HepG2 (cell line): Measurements from ENCODE around the gene ROBO2.

Experiments used
- POLR2A ChIP-seq, 2 experiments: IDR thresholded peaks; 2 replicates each; pipeline ENCODE4 v1.6.1; 2011; ENCODE audit warnings: low read depth in 2 of 2, low read length in 2 of 2, mild to moderate bottlenecking in 1 of 2, moderate library complexity in 1 of 2; ENCODE audit not compliant: insufficient read depth in 1 of 2
- ZNF550 ChIP-seq: sonication (generic); formaldehyde crosslinking; IDR thresholded peaks from 2 replicates; pipeline ENCODE4 v1.4.0; 2020; ENCODE audit warnings: mild to moderate bottlenecking, missing genetic modification reagents, borderline replicate concordance
- TF ChIP-seq, protein P1 (sequence below): fragments of 450-650 bp; IDR thresholded peaks from 2 replicates; pipeline ENCODE4 v1.6.1; 2017; ENCODE audit warnings: mild to moderate bottlenecking

- TF ChIP-seq POLR2A (IDR thresholded peaks at IDR 0.05; ENCODE audit: insufficient read depth in 1 of 2, low read depth in 2 of 2, low read length in 2 of 2) = no peak
- no peak for TF ChIP-seq ZNF550 (CRISPR knock-in tag)
- TF ChIP-seq, protein P1, sequence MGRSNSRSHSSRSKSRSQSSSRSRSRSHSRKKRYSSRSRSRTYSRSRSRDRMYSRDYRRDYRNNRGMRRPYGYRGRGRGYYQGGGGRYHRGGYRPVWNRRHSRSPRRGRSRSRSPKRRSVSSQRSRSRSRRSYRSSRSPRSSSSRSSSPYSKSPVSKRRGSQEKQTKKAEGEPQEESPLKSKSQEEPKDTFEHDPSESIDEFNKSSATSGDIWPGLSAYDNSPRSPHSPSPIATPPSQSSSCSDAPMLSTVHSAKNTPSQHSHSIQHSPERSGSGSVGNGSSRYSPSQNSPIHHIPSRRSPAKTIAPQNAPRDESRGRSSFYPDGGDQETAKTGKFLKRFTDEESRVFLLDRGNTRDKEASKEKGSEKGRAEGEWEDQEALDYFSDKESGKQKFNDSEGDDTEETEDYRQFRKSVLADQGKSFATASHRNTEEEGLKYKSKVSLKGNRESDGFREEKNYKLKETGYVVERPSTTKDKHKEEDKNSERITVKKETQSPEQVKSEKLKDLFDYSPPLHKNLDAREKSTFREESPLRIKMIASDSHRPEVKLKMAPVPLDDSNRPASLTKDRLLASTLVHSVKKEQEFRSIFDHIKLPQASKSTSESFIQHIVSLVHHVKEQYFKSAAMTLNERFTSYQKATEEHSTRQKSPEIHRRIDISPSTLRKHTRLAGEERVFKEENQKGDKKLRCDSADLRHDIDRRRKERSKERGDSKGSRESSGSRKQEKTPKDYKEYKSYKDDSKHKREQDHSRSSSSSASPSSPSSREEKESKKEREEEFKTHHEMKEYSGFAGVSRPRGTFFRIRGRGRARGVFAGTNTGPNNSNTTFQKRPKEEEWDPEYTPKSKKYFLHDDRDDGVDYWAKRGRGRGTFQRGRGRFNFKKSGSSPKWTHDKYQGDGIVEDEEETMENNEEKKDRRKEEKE = no peak
Observed at GRCh38 chr3:77304700-77305021, 264.8 kb downstream of the ROBO2 start.
